Measurements from ENCODE around the gene MAML1. TPM values are rescaled to one million over a fixed set of nuclear protein-coding genes. Genes with fewer than 3 reads are reported as not detected.

The MAML1 gene
- total and polyA plus RNA-seq, 2 donors (not counting 1 experiment from before 2014, with no cell fraction given) = 12.0 to 50.6 TPM

GRCh38 chr5:179772351-179772750 is 39.7 kb downstream of the MAML1 start:
- Histone ChIP-seq H3K79me2 (ENCODE audit: control insufficient read depth, insufficient read depth, low read length) (peaks cover 34% of the 10 kb centered on the region), H4K20me1 (ENCODE audit: control insufficient read depth, insufficient read depth, low read length, poor library complexity, severe bottlenecking) (peaks cover 12% of the 10 kb centered on the region), H3K4me3 (ENCODE audit: control extremely low read depth in 1 of 5, extremely low read depth in 1 of 5, insufficient read depth in 1 of 5, low read depth in 2 of 5, low read length in 4 of 5) (no peak overlapping the region), H3K9me3 (ENCODE audit: control extremely low read depth in 1 of 3, control insufficient read depth in 2 of 3, insufficient read depth in 1 of 3, low read length in 2 of 3) (no peaks in the 10 kb centered on the region), H3K9ac (ENCODE audit: low read length) (no peak overlapping the region), H3K27me3 (replicated peaks in 1 of 4; ENCODE audit: control extremely low read depth in 1 of 4, control insufficient read depth in 3 of 4, insufficient read depth in 4 of 4, low read length in 3 of 4) (no peaks in the 10 kb centered on the region), H3K27ac (ENCODE audit: low read length in 2 of 2) (no peak overlapping the region), H3K4me1 (ENCODE audit: control insufficient read depth in 2 of 2, insufficient read depth in 2 of 2, low read length in 2 of 2) (no peaks in the 10 kb centered on the region), H3K4me2 (replicated peaks; ENCODE audit: low read depth, low read length, poor library complexity, severe bottlenecking) (no peak overlapping the region), H2AFZ (ENCODE audit: insufficient read depth, low read depth, low read length, poor library complexity, severe bottlenecking) (no peak overlapping the region), H3K36me3 (replicated peaks in 1 of 2; ENCODE audit: control extremely low read depth in 1 of 2, control insufficient read depth in 1 of 2, extremely low read depth in 1 of 2, insufficient read depth in 2 of 2, low read length in 1 of 2) (peaks cover 3 to 82% of the 10 kb centered on the region in 2 experiments)
- POLR2A ChIA-PET = no interaction called here
- no peak for DNase-seq
- intact Hi-C loops (cut with micrococcal nuclease) = no loop called here
- Mint-ChIP-seq H3K4me1 (peaks cover 4% of the 10 kb centered on the region), H3K27ac (no peak overlapping the region), H3K9me3 (ENCODE audit: insufficient read depth) (no peaks in the 10 kb centered on the region), H3K4me3 (no peak overlapping the region), H3K27me3 (no peaks in the 10 kb centered on the region)
- TF ChIP-seq CTCF (IDR thresholded peaks at IDR 0.05) (no peak), EZH2 (IDR thresholded peaks at IDR 0.05; ENCODE audit: borderline replicate concordance, insufficient read depth, low read depth, low read length, poor library complexity, severe bottlenecking) (no peak)
- ATAC-seq (ENCODE audit: low read depth) = no peak
- CTCF ChIA-PET = interaction anchor here (1.5 kb wide), 1 partner anchor 9 kb away, joined by 4 read pairs; no protein-coding TSS in a partner anchor
- 100% methylated on average over 1 of the region's 6 CpGs for WGBS (ENCODE audit: insufficient coverage)

GRCh38 chr5:179773686-179774040 is 41.0 kb downstream of the MAML1 start:
- Histone ChIP-seq H3K27ac (ENCODE audit: low read length in 2 of 2) (no peak overlapping the region), H3K36me3 (replicated peaks in 1 of 2; ENCODE audit: control extremely low read depth in 1 of 2, control insufficient read depth in 1 of 2, extremely low read depth in 1 of 2, insufficient read depth in 2 of 2, low read length in 1 of 2) (peaks cover 2 to 81% of the 10 kb centered on the region in 2 experiments), H3K4me1 (ENCODE audit: control insufficient read depth in 2 of 2, insufficient read depth in 2 of 2, low read length in 2 of 2) (no peaks in the 10 kb centered on the region), H3K4me2 (replicated peaks; ENCODE audit: low read depth, low read length, poor library complexity, severe bottlenecking) (no peak overlapping the region), H3K27me3 (replicated peaks in 1 of 4; ENCODE audit: control extremely low read depth in 1 of 4, control insufficient read depth in 3 of 4, insufficient read depth in 4 of 4, low read length in 3 of 4) (no peaks in the 10 kb centered on the region), H3K79me2 (ENCODE audit: control insufficient read depth, insufficient read depth, low read length) (peaks cover 28% of the 10 kb centered on the region), H2AFZ (ENCODE audit: insufficient read depth, low read depth, low read length, poor library complexity, severe bottlenecking) (no peak overlapping the region), H3K9me3 (ENCODE audit: control extremely low read depth in 1 of 3, control insufficient read depth in 2 of 3, insufficient read depth in 1 of 3, low read length in 2 of 3) (no peaks in the 10 kb centered on the region), H3K4me3 (ENCODE audit: control extremely low read depth in 1 of 5, extremely low read depth in 1 of 5, insufficient read depth in 1 of 5, low read depth in 2 of 5, low read length in 4 of 5) (no peak overlapping the region), H3K9ac (ENCODE audit: low read length) (no peak overlapping the region), H4K20me1 (ENCODE audit: control insufficient read depth, insufficient read depth, low read length, poor library complexity, severe bottlenecking) (peaks cover 5% of the 10 kb centered on the region)
- ATAC-seq (ENCODE audit: low read depth) = no peak
- DNase-seq = no peak
- 98% methylated on average over 9 of the region's 9 CpGs for WGBS (ENCODE audit: insufficient coverage)
- Mint-ChIP-seq H3K27me3 (no peaks in the 10 kb centered on the region), H3K4me3 (no peak overlapping the region), H3K4me1 (peaks cover 1% of the 10 kb centered on the region), H3K27ac (no peak overlapping the region), H3K9me3 (ENCODE audit: insufficient read depth) (no peaks in the 10 kb centered on the region)
- intact Hi-C loops (cut with micrococcal nuclease) = no loop called here
- CTCF ChIA-PET = interaction anchor here (2.2 kb wide), 1 partner anchor 29 kb away, joined by 7 read pairs; no protein-coding TSS in a partner anchor
- TF ChIP-seq EZH2 (IDR thresholded peaks at IDR 0.05; ENCODE audit: borderline replicate concordance, insufficient read depth, low read depth, low read length, poor library complexity, severe bottlenecking) = no peak
- TF ChIP-seq CTCF (IDR thresholded peaks at IDR 0.05) = no peak
- POLR2A ChIA-PET = no interaction called here

Data from B cell (primary cell).